HG02840 (cell line): ENCODE measurements around the gene CST7.

Source experiments
- ATAC-seq: cut with Tn5 transposase; IDR thresholded peaks from one replicate; pipeline ENCODE4 v1.9.1; 2021; ENCODE audit warnings: mild to moderate bottlenecking, moderate library complexity, moderate number of reproducible peaks; ENCODE audit not compliant: unreplicated experiment, low FRiP score

Gene CST7

GRCh38 chr20:24981790-24982189, 32.7 kb downstream of the CST7 start:
- ATAC-seq = no peak

- ATAC-seq = no peak
Observed at GRCh38 chr20:24983896-24984295, 34.8 kb downstream of the CST7 start.

GRCh38 chr20:24984961-24985640, 36.0 kb downstream of the CST7 start:
- ATAC-seq = no peak

- no peak for ATAC-seq
Observed at GRCh38 chr20:24985802-24986201, 36.7 kb downstream of the CST7 start.

- no peak for ATAC-seq
Observed at GRCh38 chr20:24986436-24987015, 37.5 kb downstream of the CST7 start.

- ATAC-seq = no peak
Observed at GRCh38 chr20:24987244-24987643, 38.2 kb downstream of the CST7 start.

- ATAC-seq = no peak
Observed at GRCh38 chr20:24987873-24988835, 39.1 kb downstream of the CST7 start.

GRCh38 chr20:24989162-24989561, 40.1 kb downstream of the CST7 start:
- ATAC-seq = no peak

GRCh38 chr20:24990810-24991252, 41.8 kb downstream of the CST7 start:
- ATAC-seq = no peak

- peak; percentile 32 for ATAC-seq
Observed at GRCh38 chr20:24991897-24992486, 42.9 kb downstream of the CST7 start.

- ATAC-seq = peak; percentile 96
Observed at GRCh38 chr20:24992487-24993205, 43.6 kb downstream of the CST7 start, which contains the start of gene APMAP. APMAP (minus strand) TSS chr20:24992751; CDS start chr20:24992688, 63 bp downstream.

- ATAC-seq = no peak
Observed at GRCh38 chr20:24993337-24994185, 44.5 kb downstream of the CST7 start.

- no peak for ATAC-seq
Observed at GRCh38 chr20:24994186-24994465, 45.1 kb downstream of the CST7 start.

GRCh38 chr20:24994470-24995368, 45.6 kb downstream of the CST7 start:
- no peak for ATAC-seq

- no peak for ATAC-seq
Observed at GRCh38 chr20:24995741-24996448, 46.8 kb downstream of the CST7 start.

- no peak for ATAC-seq
Observed at GRCh38 chr20:24996449-24997377, 47.6 kb downstream of the CST7 start.

GRCh38 chr20:24998121-24998520, 49.1 kb downstream of the CST7 start:
- no peak for ATAC-seq
